HG02840 (cell line): ENCODE results near the gene NELL2.
"Not testable (repeated sequence)": the region's sequence is repeated elsewhere in the genome, so short reads cannot be mapped to it uniquely, and the experiment has no call there.

ENCODE experiments used
- ATAC-seq: cut with Tn5 transposase; IDR thresholded peaks from one replicate; pipeline ENCODE4 v1.9.1; 2021; ENCODE audit warnings: mild to moderate bottlenecking, moderate library complexity, moderate number of reproducible peaks; ENCODE audit not compliant: unreplicated experiment, low FRiP score

Gene NELL2

DNA sequence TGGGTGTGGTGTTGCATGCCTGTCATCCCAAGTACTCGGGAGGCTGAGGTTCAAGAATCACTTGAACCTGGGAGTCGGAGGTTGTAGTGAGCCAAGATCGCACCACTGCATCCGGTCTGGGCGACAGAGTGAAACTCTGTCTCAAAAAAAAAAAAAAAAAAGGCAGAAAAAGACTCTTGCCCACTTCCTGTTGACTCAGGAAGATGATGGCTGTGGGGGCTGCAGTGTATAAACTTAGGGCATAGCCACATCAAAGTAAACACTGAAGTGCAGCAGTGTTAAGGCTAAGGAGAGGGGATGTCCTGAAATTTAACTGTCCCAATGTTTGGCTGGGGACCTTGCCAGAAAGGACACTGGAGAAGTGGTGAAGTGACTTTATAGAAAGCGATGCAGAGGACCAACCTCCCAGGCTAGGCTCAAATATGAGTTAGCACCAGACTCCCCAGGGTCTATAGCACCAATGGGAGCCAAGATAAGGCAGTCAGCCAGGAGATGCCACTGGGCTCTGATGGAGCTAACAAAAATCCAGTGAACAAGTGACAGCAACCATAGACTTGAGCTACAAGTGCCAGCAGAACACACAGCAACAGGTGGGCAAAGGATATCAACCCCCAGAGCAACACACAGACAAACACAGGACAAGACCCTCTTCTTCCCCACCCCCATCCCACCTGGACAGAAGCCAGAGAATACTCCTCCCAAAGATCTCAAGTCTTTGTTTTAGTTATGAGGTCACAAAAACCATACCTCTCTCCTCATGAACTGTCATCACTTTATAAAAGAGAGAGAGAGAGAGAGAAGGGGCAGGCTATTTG is 28.0 kb downstream of the NELL2 start:
- peak; percentile 81 for ATAC-seq

DNA sequence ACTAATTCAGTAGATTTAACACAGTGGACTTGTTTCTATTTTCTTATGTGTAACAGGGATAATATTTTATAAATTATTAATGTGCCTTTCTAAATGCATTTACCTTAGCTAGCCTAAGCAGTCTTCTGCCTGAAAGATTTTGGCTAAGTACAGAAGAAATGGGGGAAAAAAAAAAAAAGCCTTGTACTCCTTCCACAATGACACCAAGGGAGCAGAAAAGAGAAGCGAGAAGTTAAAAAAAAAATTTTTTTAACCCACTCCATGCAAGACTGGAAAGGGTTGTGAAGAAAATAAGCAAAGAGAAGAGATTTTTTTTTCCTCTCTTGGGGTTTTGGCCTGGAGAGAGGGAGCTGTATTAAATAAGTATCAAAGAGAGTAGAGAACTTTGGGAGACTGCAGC is 28.7 kb downstream of the NELL2 start:
- ATAC-seq, result no peak

DNA sequence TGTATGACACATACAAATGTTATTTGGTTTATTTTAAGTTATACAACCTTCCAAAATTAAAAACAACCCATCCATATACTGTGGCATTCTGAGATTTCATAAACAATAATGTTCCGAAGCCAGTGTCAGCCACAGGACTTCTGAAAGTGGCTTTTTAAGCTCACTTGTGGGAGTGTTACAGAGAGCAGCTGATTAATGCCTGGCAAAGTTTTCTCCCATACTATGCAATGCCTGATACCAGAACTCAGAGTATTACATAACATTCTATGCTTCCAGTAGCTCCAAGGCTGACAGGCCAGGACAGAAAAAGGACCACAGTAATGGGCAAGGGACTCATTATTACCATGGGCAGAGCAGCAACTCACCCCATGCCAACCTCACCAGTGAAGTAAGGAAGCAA is 29.3 kb downstream of the NELL2 start:
- no peak for ATAC-seq

DNA sequence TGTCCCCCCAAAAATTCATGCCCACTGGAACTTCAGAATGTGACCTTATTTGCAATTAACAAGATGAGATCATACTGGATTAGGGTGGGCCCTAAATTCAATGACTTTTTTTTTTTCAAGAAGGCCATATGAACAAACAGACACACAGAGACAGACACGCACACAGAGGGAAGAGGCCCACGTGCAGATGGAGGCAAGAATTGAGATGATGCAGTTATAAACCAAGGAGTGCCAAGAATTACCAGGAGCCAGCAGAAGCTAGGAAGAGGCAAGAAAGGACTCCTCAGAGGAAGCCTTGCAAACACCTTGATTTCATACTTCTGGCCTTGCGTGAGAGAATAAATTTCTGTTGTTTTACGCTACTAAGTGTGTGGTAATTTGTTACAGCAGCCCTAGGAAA is 33.4 kb downstream of the NELL2 start:
- no peak for ATAC-seq

DNA sequence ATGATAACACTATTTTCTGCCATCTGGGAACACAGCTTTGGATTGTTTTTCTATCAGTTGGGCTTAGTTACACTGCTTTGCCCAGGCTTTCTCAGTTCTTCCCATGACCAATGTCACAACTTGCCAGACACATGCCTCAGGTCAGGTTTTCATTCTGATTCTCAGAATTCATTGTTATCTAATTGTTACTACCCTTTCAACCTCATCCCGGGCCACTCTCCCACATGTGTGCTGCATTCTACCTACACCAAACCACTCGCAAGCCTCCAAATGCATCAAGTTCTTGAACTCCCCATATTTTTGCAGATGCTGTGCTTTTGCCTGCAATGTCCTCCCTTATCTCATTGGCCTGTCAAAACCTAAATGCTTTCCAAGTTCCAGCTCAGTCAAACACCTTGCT is 36.3 kb downstream of the NELL2 start:
- ATAC-seq, result no peak

DNA sequence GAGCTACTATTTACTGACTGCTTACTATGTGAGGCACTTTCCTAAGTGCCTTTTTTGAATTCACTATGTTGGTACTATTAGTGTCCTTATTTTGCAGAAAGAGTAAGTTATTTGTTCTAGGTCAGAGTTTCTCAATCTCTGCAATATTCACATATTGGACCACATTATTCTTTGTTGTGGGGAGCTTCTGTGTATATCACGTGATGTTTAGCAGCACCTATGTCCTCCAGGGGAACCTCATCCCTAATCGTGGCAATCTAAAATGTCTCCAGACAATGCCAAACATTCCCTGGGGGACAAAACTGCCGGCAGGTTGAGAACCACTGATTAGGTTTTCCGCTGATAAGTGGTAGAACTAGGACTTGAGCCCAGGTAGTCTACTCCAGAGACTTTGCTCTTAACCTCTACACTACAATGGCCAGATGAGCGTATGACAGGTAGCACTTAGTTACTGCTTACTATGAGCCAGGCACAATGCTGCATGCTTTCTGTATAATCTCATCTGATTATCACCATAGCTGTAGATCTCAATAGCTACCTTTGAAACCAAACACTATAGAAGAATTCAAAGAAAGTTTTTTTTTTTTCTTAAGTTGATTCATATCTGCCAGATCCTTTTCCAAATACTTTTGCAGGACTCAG is 38.9 kb downstream of the NELL2 start:
- no peak for ATAC-seq

DNA sequence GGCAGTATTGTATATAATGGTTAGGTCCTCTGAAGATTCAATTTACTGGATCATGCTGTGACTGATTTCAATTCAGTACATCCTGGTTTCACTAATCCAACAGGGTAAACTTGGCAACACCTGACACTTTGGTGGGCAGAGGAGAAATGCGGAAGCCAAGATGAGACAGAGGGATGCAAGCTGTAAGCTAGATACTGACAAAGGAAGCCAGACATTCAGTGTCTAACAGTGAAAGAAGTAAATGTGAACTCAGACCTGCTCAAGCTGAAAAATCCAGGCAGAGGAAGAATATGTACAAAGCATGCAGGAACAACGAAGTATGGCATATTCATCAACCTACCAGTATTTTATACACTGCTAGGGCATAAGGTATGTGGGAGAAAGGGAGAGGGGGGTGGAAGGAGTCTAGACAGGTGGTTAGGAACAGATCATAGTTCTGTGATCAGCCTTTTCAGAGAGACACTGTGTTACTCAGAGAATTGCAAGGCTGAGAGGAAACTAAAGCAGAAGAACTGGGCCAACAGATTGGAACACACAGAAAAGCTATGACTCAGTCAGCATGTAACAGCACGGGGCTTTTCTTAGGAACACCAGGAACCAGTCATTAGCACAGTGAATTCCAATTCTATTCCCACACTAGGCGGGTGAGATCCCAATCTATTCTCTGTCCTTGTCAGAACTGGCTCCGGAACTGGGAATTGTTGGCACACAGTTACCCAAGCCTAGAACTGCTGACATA is 40.3 kb downstream of the NELL2 start:
- ATAC-seq, result no peak

DNA sequence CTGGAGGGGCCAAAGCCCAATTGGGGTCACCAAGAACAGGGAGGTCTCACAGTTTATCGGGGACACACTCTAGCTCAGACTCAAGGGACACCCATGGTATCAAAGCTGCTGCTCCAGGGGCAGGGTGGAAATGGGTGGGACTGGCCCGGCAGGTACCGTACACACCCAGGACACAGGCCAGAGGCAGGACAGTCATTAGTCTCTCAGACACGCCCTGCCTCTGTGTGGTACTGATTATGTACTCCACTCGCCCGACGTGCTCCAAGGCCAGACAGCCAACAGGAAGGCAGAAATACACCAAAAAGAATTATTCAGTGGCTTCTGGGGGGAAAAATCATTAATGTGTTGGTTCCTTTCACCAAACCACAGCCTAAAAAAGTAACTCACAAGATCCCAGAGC is 41.1 kb downstream of the NELL2 start:
- ATAC-seq, result not testable (repeated sequence)

DNA sequence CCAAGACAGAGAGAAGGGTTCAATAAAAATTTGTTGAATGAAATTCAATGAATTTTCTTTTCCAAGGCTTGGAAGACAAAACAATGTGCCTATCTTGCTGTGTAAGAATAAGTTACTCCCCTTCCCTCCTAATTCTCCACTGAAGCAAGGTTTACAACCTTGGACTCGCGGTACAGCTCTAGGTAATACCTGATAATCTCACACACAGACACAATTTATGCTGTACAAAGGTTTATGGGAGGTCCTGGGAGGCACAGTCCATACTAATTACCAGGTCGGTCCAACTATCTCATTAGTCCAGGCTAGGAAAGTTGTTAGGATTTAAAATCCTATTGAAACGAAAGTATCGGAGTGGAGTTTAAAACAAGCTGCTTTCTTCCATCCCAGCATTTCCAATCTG is 42.6 kb downstream of the NELL2 start:
- ATAC-seq, result no peak

DNA sequence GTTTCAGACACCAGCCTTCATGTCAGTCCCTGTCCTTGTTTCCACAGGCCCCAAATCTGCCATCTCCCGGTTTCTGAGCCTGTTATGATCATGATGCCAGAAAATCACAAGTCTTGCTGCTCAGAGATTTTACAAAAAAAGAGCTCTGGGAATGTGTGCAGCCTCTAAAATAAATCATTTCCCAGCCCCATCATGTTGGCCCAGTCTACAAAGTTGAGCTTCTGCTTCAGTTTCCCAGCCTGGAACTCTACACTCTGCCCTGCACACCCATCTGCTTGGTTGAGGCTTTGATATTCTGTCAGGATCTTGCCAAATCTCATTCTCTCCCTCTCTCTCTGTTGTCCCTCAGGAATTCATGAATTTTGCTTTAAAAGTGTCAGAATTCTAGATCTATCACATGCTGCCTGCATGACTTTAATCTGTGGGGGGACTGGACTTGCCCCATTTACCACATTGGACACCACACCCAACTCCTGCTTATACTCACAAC is 45.5 kb downstream of the NELL2 start:
- ATAC-seq, result no peak

DNA sequence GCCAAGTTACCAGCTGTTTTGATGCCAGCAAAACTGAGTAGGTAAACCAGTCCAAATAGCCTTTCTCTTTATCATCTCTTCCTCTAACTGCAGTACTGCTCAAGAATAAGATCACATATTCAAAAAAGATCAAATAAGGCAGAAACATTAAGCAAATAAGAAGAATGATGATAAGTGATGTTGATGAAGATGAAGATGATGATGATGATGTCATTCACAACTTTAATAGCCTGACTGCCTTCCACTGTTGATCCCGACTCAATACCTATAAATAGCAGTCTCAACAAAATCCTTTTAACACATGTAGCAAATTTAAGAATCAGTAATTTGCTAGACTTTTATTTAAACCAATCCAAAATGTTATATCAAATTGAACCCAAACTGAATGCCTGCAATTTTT is 47.1 kb downstream of the NELL2 start:
- ATAC-seq, result no peak

DNA sequence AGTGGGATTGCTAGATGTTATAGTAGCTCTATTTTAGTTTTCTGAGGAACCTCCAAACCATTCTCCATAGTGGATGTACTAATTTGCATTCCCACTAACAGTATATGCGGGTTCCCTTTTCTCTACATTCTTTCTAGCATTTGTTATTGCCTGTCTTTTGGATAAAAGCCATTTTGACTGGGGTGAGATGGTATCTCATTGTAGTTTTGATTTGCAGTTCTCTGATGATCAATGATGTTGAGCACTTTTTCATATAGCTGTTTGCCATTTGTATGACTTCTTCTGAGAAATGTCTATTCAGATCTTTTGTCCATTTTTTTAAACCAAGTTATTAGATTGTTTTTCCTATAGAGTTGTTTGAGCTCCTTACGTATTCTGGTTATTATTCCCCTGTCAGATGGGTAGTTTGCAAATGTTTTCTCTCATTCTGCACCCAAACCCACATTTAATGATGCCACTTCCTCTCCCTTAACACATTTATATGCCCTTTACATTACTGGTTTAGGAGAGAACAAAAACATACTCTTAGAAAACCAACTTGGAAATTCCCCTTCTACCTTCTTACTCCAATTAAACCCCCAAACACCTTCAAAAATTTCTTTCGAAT is 48.2 kb downstream of the NELL2 start:
- no peak for ATAC-seq

DNA sequence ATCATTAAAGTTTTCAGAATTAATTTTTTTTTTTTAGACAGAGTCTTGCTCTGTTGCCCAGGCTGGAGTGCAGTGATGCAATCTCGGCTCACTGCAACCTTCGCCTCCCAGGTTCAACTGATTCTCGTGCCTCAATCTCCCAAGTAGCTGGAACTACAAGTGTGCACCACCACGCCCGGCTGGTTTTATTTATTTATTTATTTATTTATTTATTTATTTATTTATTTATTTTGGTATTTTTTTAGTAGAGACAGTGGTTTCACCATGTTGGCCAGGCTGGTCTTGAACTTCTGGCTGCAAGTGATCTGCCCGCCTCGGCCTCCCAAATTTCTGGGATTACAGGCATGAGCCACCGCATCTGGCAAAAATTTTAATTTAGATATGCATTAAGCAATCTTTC is 54.4 kb downstream of the NELL2 start:
- ATAC-seq, result not testable (repeated sequence)

DNA sequence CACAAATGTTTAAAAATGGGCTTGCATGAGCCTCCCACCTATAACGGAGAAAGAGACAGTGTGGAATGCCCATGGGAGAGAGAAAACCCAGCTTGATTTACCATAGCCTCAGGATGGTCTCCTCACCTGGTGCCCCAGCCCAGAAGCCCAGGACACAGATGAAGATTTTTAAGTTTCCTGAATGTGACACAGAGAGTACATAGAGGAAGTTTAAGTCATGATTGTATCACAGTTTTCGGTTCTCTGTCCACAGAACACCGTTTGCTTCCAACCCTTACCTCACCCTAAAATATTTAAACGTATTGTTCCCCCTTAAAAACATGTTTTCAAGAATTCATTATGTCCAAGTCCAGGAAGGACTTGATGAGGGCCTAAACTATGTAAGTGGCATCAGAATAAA is 56.2 kb downstream of the NELL2 start:
- ATAC-seq, result no peak

DNA sequence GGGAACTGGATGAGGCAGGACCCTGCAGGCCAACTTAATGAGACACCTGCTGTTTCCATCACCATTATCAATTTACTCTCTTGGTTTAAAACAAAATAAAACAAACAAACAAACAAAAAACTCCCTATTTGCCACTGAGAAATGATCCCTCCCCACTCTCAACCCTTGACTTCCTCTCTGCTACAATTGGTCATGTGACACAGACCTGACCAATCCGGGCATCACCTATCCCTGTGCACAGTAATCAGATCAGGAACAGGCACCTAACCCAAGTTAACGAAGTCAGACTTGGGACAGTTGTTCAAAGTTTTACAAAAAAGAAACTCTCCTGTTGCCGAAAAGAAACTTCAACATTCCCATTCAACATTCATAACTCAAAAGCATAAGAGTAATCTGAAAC is 58.4 kb downstream of the NELL2 start:
- no peak for ATAC-seq

DNA sequence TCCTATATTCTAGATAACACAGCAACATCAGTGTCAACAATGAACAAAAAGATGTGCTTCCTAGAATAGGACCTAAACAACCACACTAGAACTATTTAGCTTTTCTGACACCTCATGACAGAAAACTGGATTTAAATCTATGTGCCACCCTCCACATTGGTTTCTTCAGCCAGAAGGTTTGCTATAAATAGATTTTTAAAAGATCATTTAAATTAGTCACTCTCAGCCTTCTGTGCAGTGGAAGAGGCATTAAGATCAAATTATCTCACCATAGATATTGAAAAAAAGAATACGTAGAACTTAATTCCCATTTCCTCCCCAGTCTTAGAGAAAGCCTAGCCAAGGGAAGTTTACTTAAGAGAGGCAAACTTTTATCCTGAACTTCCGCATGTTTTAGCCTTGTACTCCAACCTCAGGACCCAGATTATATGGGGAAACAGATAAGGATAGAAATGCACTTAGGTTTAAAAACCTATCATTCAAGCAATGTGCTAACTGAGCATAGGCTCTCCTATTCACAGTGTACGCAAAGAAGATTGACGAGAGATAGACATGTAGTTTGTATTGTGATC is 59.6 kb downstream of the NELL2 start:
- ATAC-seq, result no peak

DNA sequence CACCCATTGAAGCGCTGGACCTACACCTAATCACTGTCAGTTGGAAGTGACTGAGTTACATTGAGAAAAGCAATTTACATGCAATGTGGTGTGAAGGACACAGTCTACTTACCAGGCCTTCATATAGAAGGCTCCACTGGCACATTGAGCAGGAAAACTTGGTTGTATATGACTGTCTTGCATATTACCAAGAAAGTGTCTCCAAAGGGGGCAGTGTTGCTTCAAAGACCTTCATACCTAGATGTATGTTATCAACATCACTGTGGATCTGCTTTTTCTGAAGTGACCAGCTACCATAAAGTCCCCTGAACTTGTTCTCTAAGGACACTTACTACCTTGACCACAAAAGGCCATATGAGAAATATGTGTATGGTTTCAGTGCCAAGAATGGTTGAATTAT is 64.1 kb downstream of the NELL2 start:
- ATAC-seq, result no peak

DNA sequence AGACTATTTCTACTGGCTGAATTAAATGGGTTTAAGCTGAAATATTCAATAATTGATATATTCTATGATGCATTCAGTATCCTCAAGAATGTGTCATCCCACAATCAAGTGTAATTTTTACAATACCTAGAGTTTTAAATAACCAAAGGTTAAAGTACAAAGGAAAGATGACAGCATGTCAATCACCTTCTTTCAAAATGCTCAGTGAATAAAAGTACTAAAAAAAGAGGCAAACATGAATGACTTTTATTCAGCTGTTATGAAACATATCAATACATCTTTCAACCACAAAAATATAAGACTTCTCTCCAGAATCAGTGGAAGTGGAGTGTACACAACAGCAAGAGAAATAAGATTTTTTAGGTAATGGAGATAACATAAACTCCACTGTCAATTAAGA is 72.0 kb downstream of the NELL2 start:
- no peak for ATAC-seq

DNA sequence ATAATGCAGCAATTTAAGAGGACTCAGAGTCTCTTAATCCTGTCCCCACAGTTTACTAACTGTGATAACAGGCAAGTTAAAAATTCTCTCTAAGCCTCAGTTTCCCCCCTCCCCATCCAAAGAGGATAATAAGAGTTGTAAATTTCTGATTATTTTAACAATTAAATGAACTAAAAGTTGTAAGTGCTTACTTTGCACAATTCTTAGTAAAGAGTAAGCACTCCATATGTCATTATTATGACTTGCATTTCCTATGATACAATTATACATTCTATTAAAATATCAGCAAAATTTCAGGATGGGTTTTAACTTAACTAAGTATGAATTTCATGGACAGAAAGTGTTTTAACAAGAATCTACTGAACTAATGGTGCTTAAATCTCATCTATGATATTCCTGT is 80.1 kb downstream of the NELL2 start:
- no peak for ATAC-seq

DNA sequence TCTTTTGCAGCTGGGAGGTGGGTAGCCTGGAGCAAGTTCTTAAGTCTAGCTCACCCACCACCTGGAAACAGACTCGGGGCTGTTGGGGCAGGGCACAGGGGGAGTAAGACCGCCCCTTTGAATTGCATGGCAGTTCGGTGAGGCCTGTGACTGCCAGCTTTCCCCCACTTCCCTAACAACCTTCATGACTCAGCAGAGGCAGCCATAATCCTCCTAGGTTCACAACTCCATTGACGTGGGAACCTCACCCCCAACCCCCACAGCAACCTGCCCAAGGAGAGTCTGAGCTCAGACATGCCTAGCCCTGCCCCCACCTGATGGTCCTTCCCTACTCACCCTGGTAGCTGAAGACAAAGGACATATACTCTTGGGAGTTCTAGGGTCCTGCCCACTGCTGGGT is 87.4 kb downstream of the NELL2 start:
- no peak for ATAC-seq
